GM12891 (cell line): Measurements from ENCODE around the gene ZBTB7B.

ENCODE experiments used
- PAX5 ChIP-seq: IDR thresholded peaks from 2 replicates; pipeline ENCODE4 v1.6.1; 2011; ENCODE audit warnings: low read length, moderate library complexity, mild to moderate bottlenecking; ENCODE audit not compliant: insufficient read depth, severe bottlenecking
- POLR2A ChIP-seq: IDR thresholded peaks from 2 replicates; pipeline ENCODE4 v1.6.1; 2011; ENCODE audit warnings: low read depth, low read length, control low read depth
- POLR2AphosphoS5 ChIP-seq: IDR thresholded peaks from 2 replicates; pipeline ENCODE4 v1.6.1; 2011; ENCODE audit warnings: low read depth, low read length, control low read depth
- POU2F2 ChIP-seq: IDR thresholded peaks from 2 replicates; pipeline ENCODE4 v1.6.1; 2011; ENCODE audit warnings: low read depth, mild to moderate bottlenecking, control low read depth, low read length, moderate library complexity
- SPI1 ChIP-seq: IDR thresholded peaks from 2 replicates; pipeline ENCODE4 v1.6.1; 2011; ENCODE audit warnings: low read depth, low read length, control low read depth

- TF ChIP-seq POLR2AphosphoS5 (no peak), POLR2A (no peak), PAX5 (no peak), POU2F2 (no peak), SPI1 (no peak)
Observed at GRCh38 chr1:155040358-155041093, 37.9 kb downstream of the ZBTB7B start.
